Posterior vena cava (tissue), 2 donors: ENCODE results near the gene HPS4. TPM values are rescaled to one million over a fixed set of nuclear protein-coding genes. Genes with fewer than 3 reads are reported as not detected.

Source experiments
- DNase-seq: peaks from one replicate; pipeline ENCODE4 v3.0.0-alpha.2; 2020; ENCODE audit warnings: low spot score
- intact Hi-C, 2 donors: fragments of 100-400 bp; cut with DNase I; formaldehyde crosslinking; loops; one replicate each; pipeline versions ENCODE4 v1.14.1 to v1.14.2; 2022 to 2023
- total RNA-seq, 2 donors: library from RNA; stranded (reverse); fragmentation: NEBNext Ultra II Directional; extraction: Animal tissue kit (Norgen Biotek cat#: 25700); gene quantifications; one replicate each; pipeline ENCODE4 v1.2.1, GENCODE V29; 2021
- donor health status: DM: yes; HTN: yes; CAD: no.
- donor health status: DM: yes; HTN: yes; CAD: no.

The HPS4 gene
- total RNA-seq, 2 donors from 2014 or later: 19.3 to 22.1 TPM

GRCh38 chr22:26477341-26477731, 6.2 kb downstream of the HPS4 start:
- no peak for DNase-seq
- intact Hi-C loops: no loop called here

DNA sequence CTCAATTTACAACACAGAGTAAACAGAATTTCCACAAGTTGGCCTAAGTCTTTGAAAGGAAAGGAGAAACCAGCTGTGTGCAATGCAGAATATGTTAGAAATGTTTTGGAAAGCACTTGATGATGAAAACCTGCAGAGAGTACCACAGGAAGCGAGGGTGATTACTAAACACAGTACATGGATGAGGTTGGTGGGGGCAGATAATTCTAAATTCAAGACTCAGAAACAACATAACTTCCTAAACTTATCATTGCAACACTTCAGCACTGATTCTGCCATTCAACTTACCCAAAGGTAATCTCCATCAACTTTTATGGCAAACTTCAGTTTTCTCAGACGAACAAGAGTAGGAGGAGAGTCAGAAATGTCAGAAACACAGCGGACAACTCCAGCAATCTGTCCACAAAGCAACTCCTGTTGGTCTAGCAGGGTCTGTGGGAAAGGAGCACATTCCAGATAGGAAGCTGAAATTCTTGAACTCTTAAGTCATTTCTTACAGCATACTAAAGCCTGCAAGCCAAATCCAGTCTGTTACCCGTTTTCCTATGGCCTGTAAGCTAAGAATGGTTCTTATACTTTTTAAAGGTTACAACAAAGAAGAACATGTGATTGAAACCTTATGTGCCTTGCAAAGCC, 6.8 kb downstream of the HPS4 start:
- intact Hi-C loops: no loop called here
- DNase-seq: no peak

- intact Hi-C loops: no loop called here
- no peak for DNase-seq
Measured at GRCh38 chr22:26474682-26475081, 8.9 kb downstream of the HPS4 start.

DNA sequence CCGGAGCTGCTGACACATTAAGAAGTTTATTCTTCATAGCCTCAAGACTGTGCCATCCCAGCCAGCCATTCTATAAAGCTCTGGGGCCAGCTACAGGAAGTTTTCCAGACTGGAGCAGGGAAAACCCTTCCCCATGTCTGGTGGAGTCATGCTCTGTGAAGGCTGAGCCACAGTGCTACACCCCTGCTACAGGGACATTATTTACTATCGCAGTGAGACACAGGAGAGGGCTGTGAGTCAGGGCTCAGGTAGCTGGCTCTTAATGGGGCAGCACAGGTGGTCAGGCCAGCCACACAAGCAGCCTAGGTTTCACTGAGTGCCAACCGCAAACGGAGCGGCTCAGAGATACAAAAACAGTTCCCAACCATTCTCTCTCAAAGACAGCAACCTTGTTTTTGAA, 12.1 kb downstream of the HPS4 start:
- no peak for DNase-seq
- intact Hi-C loops: no loop called here

- DNase-seq: no peak
- intact Hi-C loops: no loop called here
Measured at GRCh38 chr22:26470807-26471206, 12.8 kb downstream of the HPS4 start.

DNA sequence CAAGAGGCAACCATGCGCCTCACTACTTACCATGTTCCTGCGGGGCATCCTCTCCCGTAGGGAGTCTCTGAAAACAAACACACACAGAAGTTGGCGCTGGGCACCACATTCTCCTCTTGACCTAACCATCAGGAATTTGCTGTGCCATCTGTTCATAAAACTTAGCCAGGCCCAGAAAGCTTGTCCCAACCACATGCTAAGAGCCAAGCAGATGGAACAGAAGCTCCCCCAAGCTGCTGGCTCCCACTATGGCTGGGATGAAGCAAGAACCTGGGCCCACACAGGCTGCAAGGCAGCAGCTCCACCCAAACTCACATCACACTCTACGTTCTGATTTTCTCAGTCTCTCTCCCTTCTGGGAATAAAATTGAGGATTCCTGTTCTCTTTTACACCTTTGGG, 17.4 kb downstream of the HPS4 start:
- no peak for DNase-seq
- intact Hi-C loops: no loop called here

DNA sequence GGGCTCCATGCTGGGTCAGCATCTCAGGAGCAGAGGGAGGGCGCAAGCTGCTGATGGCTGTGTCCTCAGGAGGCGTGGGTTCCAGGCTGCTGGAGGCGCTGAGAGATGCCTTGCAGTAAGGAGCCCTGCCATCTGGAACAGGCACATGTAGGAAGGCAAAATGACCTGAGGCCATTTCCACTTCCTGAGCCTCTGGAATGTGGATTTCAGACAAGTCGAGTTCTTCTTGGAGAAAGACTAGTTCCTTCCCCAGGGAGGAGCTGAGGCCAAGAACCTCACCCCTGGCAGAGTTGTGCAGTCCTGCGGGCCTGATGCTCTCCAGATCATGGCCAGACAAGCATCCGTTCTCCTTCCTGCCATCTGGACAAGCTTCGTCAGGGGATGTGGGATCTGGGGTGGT, 19.3 kb downstream of the HPS4 start:
- DNase-seq: no peak
- intact Hi-C loops: loop anchor here in 1 of 2 donors (5.0 kb wide), 1 partner anchor 67 kb away; no protein-coding TSS in a partner anchor

DNA sequence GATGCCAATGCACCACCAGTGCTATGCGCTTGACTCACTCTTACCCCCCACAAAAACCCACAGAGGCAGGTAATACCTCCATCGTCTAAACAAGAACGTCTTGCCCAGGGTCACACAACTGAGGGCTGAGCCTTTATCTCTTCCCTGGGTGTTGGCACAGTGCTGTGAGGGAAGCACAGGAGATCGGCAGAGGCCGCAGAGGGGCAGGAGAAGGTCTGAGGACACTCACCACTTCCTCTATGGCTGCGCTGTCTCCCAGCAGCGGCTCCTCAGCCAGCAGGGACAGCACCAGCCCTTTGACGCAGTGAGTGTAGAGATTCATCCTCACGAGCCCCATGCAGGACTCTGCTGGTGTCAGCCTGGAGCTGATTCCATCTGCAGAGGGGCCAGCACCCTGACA, 19.9 kb downstream of the HPS4 start:
- intact Hi-C loops: loop anchor here in 1 of 2 donors (5.0 kb wide), 1 partner anchor 66 kb away; no protein-coding TSS in a partner anchor
- no peak for DNase-seq

- intact Hi-C loops: loop anchor here in 1 of 2 donors (5.0 kb wide), 1 partner anchor 66 kb away; no protein-coding TSS in a partner anchor
- no peak for DNase-seq
Measured at GRCh38 chr22:26463101-26463661, 20.4 kb downstream of the HPS4 start.

- DNase-seq: no peak
- intact Hi-C loops: loop anchor here in 1 of 2 donors (5.0 kb wide), 1 partner anchor 65 kb away; no protein-coding TSS in a partner anchor
Measured at GRCh38 chr22:26462641-26463040, 20.9 kb downstream of the HPS4 start.

DNA sequence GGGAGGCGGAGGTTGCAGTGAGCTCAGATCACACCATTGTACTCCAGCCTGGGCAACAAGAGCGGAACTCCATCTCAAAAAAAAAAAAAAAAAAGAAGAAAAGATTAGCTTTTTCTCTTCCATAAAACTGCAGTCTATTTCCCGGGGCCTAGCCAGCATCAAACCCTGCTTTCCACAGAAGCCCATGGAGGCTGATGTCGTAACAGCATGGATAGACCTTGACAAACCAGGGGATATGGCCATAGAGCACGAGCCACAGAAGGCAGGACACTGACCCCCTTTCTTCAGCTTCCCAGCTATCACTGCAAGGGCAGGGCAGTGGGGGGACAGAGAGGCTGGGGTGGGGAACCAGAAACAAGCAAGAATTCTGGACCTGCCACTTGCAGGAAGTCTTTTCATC, 21.5 kb downstream of the HPS4 start:
- intact Hi-C loops: loop anchor here in 1 of 2 donors (5.0 kb wide), 1 partner anchor 65 kb away; no protein-coding TSS in a partner anchor
- no peak for DNase-seq

DNA sequence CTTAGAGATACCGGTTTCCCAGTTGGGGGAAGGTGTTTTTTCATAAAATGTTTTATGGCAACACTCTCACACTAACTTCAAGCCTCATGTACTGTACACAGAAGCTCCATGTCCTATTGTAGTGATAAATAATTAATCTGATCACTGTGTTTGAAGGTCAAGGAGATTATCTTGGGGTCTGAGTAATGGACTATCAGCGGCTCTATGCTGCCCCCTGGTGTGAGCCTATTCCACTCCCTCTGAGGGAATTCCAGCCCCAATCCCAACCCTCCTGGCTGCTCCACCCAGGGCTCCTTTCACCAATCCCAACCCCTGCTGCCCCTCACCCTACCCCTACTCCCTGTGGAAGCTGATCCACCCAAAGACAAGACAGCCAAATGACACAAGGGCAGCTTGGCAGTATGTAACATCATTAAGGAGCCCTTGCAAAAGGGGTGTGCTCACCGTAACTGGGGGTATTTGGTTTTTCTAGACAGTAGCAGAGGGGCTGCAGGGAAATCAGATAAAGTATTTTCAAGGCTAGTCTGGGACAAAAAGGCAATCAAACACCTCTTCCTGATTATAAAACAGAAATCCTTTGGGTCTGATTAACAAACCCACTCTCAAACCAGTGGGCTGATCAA, 22.3 kb downstream of the HPS4 start:
- intact Hi-C loops: loop anchor here in 1 of 2 donors (5.0 kb wide), 1 partner anchor 64 kb away; no protein-coding TSS in a partner anchor

GRCh38 chr22:26460202-26460601, 23.4 kb downstream of the HPS4 start:
- intact Hi-C loops: loop anchor here in 1 of 2 donors (5.0 kb wide), 1 partner anchor 63 kb away; no protein-coding TSS in a partner anchor

More for the DNA sequence above, 22.3 kb downstream of the HPS4 start:
- no peak for DNase-seq

DNA sequence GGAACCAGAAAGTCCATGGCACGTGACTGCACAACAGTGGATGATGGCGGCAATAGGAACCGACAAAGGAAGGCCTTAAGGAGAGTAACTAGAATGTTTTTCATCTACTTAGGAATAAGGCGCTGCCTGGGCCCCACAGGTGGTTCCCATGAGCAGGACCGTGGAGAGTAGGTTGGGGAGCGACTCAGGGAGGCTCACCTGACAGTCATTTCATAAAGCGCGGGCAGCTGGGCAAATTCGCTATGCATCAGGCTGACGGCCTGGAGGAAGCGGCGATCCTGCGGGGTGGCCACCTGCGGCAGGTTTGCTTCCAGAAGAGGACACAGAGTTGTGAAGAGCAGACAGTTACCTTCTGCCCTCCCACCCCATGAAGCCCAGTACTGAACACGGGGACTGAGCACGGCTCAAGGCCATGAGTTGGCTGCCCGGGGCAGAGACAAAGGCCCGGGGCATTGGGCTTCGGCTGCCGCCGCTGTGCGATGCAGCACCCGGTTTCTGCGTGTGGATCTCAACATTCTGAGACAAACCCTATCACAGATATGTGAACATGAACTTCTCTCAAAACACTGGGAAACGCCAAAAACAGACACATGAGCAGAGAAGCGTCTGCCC, 25.8 kb downstream of the HPS4 start:
- DNase-seq: no peak
- intact Hi-C loops: loop anchor here in 1 of 2 donors (10.0 kb wide), 1 partner anchor 53 kb away; no protein-coding TSS in a partner anchor

More at GRCh38 chr22:26460202-26460601, 23.4 kb downstream of the HPS4 start:
- DNase-seq: no peak

DNA sequence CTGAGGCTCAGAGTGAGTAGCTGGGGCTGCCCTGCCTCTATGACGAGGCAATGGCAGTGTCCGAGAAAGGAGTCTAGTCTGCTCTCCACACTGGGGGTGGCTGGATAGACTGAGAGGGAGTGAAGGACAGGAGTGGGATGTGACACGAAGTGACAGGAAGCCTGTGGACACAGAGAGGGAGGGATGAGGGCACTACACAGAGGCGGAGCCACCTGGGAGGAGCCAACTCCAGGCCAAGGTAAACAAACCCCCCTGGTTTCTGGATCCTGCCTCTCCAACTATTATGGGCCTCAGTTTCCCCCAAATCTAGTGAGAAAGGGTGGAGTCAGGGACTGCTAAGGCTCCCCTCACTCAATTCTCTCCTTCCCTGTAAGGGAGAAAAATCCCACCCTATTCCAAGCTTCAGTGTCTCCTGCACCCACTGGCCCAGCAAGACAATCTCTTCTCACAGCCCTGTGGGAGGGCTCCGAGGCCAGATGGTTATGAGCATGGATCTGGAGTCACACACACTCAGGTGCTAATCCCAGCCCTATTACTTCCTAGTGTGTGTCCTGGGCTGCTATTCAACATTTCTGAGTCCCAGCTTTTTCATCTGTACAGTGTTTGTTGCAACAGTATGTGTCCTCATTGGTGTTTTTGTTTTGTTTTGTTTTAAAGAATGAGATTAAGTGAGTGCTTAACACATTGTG, 29.6 kb downstream of the HPS4 start:
- DNase-seq: no peak
- intact Hi-C loops: loop anchor here in 1 of 2 donors (10.0 kb wide), 1 partner anchor 49 kb away; no protein-coding TSS in a partner anchor

DNA sequence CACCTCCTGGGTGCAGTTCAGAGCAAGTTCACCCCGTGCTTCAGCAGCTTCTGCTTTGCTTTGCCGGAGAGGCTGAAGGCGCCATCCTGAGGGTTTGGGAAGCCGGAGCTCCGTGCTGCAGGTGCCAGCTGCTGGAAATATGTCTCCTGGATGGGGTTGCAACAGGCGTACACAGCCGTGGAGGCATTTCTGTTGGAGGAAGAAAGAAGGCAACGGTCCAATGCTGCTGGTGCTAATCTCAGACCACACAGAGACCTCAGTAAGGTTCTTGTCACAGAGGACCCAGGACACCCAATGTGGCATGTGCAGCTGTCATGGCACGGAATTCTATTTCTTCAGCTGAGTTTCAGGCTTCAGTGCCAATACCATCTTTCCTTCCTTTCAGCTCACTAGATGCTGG, 30.4 kb downstream of the HPS4 start:
- DNase-seq: no peak
- intact Hi-C loops: loop anchor here in 1 of 2 donors (10.0 kb wide), 1 partner anchor 48 kb away; no protein-coding TSS in a partner anchor

- intact Hi-C loops: loop anchor here in 1 of 2 donors (10.0 kb wide), 1 partner anchor 48 kb away; no protein-coding TSS in a partner anchor
Measured at GRCh38 chr22:26452236-26453016, 31.2 kb downstream of the HPS4 start.

More at GRCh38 chr22:26452236-26453016, 31.2 kb downstream of the HPS4 start:
- DNase-seq: no peak
